Stimulated activated CD4-positive, alpha-beta T cell treated with anti-CD3 and anti-CD28 coated beads, Interleukin-15, amount 100 ng/mL, for 48 hours (primary cell): ENCODE measurements around the gene TRDMT1.

ENCODE experiments used
- DNase-seq, 2 donors: peaks; one replicate each; pipeline ENCODE4 v3.0.0-alpha.2; 2020; ENCODE audit warnings: low read depth in 2 of 2

The TRDMT1 gene

DNA sequence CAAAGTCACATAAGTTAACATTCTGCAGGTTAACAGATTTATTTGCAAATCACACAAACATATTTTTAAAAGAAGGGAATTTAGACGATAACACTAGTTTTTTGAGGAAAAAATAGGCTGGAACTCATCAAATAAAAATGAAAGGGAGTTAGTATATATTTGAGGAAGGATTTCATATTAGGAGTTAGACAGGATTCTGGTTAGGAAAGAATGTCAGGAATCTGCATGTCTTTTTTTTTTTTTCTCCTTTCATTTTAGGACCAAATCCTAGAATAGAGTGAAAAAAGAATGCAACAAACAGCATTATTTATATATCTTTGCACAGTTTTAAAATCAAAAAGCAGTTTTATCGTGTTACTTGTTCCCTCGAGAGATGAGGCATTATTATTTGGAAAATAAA is 8.9 kb upstream of the TRDMT1 start:
- no peak for DNase-seq

GRCh38 chr10:17209881-17210280 is 8.4 kb upstream of the TRDMT1 start:
- DNase-seq: no peak

DNA sequence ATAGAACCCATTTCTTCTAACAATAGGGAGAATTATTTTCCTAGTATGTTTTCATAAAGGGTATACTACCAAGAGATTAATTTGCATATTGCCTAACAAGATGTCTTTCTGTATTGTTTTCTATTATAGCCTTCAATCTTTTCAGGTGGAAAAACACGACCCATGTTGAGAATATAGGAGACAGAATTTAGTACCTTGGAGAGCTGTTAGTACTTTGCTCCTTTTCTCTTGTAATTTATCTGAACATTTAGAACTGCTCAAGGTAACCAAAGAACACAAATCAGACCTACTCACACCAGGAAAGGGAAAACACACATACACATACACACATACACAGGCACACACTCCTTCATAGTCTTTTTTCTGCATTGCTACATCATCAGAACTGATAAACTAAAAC is 7.8 kb upstream of the TRDMT1 start:
- DNase-seq: no peak

- no peak for DNase-seq
These were observed 7.0 kb upstream of the TRDMT1 start for GRCh38 chr10:17208476-17208875.

- DNase-seq: peak in 1 of 2 donors; percentile 16
These were observed 4.8 kb upstream of the TRDMT1 start for GRCh38 chr10:17206210-17206709.

- DNase-seq: no peak
These were observed 1.9 kb upstream of the TRDMT1 start for GRCh38 chr10:17203416-17203815.

DNA sequence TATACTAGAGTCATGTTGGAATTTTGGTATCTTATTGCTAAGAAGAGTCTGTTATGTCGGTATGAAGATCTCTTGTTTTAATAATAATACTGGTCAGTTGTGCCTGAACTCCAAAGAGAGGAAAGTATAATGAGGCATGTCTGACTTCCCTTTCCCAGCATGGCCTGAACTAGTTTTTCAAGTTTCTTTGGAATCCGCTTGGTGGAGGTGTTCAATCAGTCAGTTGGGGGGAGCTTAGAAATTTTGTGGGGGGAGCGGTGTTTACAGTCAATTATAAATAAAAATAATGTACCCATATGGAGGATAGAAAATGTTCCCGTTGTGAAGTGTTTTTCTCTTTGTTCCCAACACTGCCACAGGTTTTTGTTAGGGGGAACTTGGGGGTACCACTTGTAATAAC is 1.5 kb upstream of the TRDMT1 start:
- no peak for DNase-seq

DNA sequence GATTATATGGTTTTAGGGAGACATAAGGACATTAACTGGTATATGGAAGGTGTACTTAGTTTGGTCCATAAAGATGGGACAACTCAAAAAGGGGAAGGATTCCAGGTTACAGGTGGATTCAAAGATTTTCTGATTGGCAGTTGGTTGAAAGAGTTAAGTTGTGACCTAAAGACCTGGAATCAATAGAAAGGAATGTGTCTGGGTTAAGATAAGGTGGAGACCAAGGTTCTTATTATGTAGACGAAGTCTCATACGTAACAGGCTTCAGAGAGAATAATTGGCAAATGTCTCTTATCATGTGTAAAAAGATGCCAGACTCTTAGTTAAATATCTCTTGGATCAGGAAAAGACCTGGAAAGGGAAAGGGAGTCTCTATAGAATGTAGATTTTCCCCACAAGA is 1.0 kb upstream of the TRDMT1 start:
- DNase-seq: no peak

DNA sequence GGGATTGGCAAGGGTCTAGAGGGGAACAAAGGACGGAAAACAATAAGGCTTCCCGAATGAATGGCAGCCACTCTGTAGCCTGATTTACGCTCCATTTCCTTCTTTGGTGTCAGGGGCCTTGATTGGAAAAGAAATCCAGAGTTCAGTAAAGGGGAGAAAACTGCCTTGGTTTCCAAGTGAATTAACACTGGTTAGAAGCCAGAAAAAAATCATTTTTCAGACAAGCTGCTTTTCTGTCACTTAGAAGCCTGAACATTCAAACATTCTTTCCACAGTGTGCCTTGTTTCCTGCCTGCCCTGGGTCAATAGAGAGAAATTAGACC is 283 bp upstream of the TRDMT1 start:
- DNase-seq: no peak

- DNase-seq: no peak
These were observed 1.2 kb downstream of the TRDMT1 start for GRCh38 chr10:17200001-17200911.

GRCh38 chr10:17199351-17199804 is 2.1 kb downstream of the TRDMT1 start:
- no peak for DNase-seq

- DNase-seq: no peak
These were observed 4.9 kb downstream of the TRDMT1 start for GRCh38 chr10:17196573-17196972.

GRCh38 chr10:17196045-17196444 is 5.4 kb downstream of the TRDMT1 start:
- DNase-seq: no peak

DNA sequence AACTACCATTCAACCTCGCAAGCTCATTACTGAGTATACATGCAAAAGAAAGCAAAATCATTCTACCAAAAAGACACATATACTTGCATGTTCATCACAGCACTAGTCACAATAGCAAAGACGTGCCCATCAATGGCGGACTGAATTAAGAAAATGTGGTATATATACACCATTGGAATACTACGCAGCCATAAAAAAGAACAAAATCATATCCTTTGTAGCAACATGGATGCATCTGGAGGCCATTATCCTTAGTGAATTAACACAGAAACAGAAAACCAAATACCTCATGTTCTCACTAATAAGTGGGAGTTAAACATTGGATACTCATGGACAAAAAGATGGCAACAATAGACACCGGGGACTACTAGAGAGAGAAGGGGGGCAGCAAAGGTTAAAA is 6.4 kb downstream of the TRDMT1 start:
- no peak for DNase-seq

GRCh38 chr10:17190602-17191001 is 10.9 kb downstream of the TRDMT1 start:
- no peak for DNase-seq

DNA sequence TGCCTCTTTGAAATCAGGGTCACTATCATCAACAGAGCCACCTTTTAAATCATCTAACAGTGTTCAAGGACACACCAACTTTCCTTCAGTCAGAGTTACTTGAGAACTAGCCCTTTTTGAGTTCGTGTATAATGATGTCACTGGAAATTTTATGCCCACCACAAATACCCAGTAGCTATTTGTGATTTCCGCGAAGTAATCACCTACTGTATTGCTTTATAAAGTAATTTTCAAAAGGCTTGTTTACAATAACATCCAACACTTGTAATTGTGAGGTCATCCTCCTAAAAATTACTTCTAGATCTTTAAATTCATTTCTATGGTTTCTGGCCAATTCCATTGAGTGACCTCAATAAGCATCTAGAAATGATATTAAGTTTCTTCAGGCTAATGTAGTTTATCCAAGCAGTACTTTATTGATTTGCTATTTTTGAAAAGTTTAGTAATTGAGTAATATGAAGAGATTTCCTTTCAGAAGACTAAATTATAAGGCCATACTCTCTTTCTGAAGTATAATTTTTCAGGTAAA is 12.8 kb downstream of the TRDMT1 start:
- no peak for DNase-seq

- no peak for DNase-seq
These were observed 15.6 kb downstream of the TRDMT1 start for GRCh38 chr10:17185873-17186272.

DNA sequence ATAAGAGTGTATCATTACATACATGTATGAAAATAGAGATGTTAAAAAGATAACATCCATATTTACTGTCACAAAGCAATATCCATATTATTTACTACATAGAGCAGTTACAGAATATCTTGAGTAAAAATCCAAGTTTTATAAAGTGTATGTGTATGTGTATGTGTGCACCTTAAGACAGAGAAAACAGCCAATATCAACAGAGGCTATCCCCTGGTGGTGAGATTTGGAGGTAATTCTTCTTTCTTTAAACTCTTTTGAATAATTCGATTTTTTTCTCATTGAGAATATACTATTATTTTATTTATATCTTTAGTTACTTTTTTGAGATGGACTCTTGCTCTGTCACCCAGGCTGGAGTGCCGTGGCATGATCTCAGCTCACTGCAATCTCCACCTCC is 18.4 kb downstream of the TRDMT1 start:
- no peak for DNase-seq

DNA sequence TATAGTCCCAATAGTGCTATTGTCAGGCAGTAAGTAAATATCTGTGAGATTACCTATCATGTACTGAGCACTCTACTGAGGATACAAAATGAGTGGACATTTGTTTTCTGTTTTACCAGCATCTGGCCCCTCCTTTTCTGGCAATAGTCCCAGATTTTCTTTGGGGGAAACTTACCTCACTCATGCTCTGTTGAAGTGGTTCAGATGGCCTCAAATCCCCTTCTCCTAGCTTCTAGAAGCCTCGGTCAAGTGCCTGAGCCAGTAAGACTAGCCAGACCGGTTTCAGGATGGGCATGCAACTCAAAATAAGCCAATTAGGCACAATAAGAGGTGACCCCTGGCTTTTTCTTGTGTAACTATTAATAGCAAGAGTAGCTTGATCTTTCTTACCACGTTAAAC is 19.7 kb downstream of the TRDMT1 start:
- DNase-seq: no peak

- DNase-seq: no peak
These were observed 20.4 kb downstream of the TRDMT1 start for GRCh38 chr10:17181110-17181509.

GRCh38 chr10:17179002-17179401 is 22.5 kb downstream of the TRDMT1 start:
- no peak for DNase-seq

DNA sequence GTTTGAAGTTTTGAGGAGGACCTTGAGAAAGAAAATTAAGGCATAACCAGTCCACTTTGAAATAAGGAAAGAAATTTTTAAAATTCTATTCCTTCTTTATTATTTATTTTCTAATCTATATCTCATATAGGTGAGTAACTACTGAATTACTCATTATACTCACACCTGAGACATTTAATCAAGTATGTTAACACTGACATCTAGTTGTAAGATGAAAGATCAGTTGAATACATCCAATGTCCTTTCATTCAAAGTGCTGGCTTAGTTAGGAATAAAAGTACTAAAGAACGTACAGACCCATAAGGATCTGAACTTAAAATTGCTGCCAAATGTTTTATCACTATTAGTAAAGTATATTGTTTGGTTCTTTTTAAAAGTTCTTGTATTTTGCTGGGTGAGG is 23.5 kb downstream of the TRDMT1 start:
- DNase-seq: no peak

DNA sequence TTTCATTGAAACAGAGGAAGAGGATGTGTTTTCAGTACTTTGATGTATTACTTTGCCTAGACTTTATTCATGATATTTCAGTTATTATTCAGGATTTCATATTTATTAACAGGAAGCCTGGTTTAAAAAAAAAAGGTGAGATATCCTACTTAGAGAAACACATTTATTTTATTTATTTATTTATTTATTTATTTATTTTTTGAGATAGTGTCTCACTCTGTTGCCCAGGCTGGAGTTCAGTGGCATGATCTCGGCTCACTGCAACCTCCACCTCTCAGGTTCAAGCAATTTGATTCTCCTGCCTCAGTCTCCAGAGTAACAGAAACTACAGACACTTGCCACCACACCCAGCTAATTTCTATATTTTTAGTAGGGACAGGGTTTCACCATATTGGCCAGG is 24.5 kb downstream of the TRDMT1 start:
- no peak for DNase-seq
